WTC11 (cell line): ENCODE measurements around the gene KCNK5.

ENCODE experiments used
- ETV6 ChIP-seq: sonication (generic); formaldehyde crosslinking; IDR thresholded peaks from 2 replicates; pipeline ENCODE4 v1.8.1; 2022; ENCODE audit warnings: mild to moderate bottlenecking, missing genetic modification reagents
- FOXK1 ChIP-seq: sonication (generic); formaldehyde crosslinking; IDR thresholded peaks from 2 replicates; pipeline ENCODE4 v1.8.0; 2022; ENCODE audit warnings: mild to moderate bottlenecking, moderate library complexity, missing genetic modification reagents
- NFYB ChIP-seq: sonication (generic); formaldehyde crosslinking; conservative IDR thresholded peaks from 2 replicates; pipeline ENCODE4 v1.8.0; 2022; ENCODE audit warnings: low read depth, missing genetic modification reagents
- SMAD3 ChIP-seq: sonication (generic); formaldehyde crosslinking; IDR thresholded peaks from 2 replicates; pipeline ENCODE4 v1.8.0; 2022; ENCODE audit warnings: missing genetic modification reagents, mild to moderate bottlenecking, borderline replicate concordance
- SP1 ChIP-seq: sonication (generic); formaldehyde crosslinking; conservative IDR thresholded peaks from 2 replicates; pipeline ENCODE4 v1.8.1; 2022; ENCODE audit warnings: missing genetic modification reagents
- TCF7 ChIP-seq: sonication (generic); formaldehyde crosslinking; IDR thresholded peaks from 2 replicates; pipeline ENCODE4 v1.8.0; 2022; ENCODE audit warnings: mild to moderate bottlenecking, low read depth, missing genetic modification reagents, moderate library complexity
- ZNF671 ChIP-seq: fragments of 250-450 bp; sonication (Bioruptor Pico); IDR thresholded peaks from 2 replicates; pipeline ENCODE4 v1.8.0; 2021; ENCODE audit warnings: mild to moderate bottlenecking
- TF ChIP-seq, protein P1 (sequence below): fragments of 200-600 bp; IDR thresholded peaks from 2 replicates; pipeline ENCODE4 v1.8.0; 2022; ENCODE audit warnings: antibody characterized with exemption
- TF ChIP-seq, protein P2 (sequence below): sonication (generic); formaldehyde crosslinking; IDR thresholded peaks from 2 replicates; pipeline ENCODE4 v1.8.1; 2022; ENCODE audit warnings: mild to moderate bottlenecking, moderate library complexity, missing genetic modification reagents
- TF ChIP-seq, protein P3 (sequence below): sonication (generic); formaldehyde crosslinking; IDR thresholded peaks from 2 replicates; pipeline ENCODE4 v1.8.0; 2023; ENCODE audit warnings: missing genetic modification reagents
- TF ChIP-seq, protein P4 (sequence below): sonication (generic); formaldehyde crosslinking; IDR thresholded peaks from 2 replicates; pipeline ENCODE4 v1.8.0; 2022; ENCODE audit warnings: mild to moderate bottlenecking, missing genetic modification reagents
- TF ChIP-seq, protein P5 (sequence below): sonication (generic); formaldehyde crosslinking; IDR thresholded peaks from 2 replicates; pipeline ENCODE4 v1.8.1; 2022; ENCODE audit warnings: low read depth, missing genetic modification reagents, borderline replicate concordance
- TF ChIP-seq, protein P6 (sequence below): sonication (generic); formaldehyde crosslinking; IDR thresholded peaks from 2 replicates; pipeline ENCODE4 v1.8.1; 2022; ENCODE audit warnings: low read depth, mild to moderate bottlenecking, moderate library complexity, missing genetic modification reagents, borderline replicate concordance
- TF ChIP-seq, protein P7 (sequence below): sonication (generic); formaldehyde crosslinking; IDR thresholded peaks from 2 replicates; pipeline ENCODE4 v1.8.0; 2022; ENCODE audit warnings: mild to moderate bottlenecking, missing genetic modification reagents

DNA sequence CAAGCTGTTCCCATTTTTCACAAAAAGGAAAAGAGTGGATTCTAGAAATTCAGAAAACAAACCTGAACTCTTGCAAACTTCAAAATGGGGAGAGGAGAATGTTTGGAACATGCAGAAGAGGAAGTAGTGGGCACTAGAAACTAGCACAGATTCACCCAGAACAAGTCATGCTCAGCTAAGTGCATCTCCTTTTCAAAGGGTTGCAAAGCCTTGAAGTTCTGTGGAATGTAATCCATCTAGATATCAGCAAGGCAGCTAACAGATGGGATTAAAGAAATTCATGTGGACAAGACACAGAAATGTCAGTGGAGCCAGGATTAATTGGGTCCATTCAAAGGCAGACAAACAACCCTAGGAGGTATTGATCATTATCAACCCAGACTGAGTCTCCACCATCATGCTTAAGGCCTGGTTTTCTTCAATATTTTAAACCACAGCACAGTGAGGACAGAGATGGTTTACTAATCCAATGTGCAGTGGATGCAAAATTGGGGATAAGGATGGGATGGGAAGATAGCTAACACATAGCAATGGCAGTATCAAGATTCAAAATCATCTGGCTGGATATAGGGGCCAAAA is 31.3 kb downstream of the KCNK5 start:
- TF ChIP-seq SMAD3 (CRISPR knock-in tag), result no peak
- TF ChIP-seq, protein P1, sequence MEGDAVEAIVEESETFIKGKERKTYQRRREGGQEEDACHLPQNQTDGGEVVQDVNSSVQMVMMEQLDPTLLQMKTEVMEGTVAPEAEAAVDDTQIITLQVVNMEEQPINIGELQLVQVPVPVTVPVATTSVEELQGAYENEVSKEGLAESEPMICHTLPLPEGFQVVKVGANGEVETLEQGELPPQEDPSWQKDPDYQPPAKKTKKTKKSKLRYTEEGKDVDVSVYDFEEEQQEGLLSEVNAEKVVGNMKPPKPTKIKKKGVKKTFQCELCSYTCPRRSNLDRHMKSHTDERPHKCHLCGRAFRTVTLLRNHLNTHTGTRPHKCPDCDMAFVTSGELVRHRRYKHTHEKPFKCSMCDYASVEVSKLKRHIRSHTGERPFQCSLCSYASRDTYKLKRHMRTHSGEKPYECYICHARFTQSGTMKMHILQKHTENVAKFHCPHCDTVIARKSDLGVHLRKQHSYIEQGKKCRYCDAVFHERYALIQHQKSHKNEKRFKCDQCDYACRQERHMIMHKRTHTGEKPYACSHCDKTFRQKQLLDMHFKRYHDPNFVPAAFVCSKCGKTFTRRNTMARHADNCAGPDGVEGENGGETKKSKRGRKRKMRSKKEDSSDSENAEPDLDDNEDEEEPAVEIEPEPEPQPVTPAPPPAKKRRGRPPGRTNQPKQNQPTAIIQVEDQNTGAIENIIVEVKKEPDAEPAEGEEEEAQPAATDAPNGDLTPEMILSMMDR, result no peak
- TF ChIP-seq, protein P2, sequence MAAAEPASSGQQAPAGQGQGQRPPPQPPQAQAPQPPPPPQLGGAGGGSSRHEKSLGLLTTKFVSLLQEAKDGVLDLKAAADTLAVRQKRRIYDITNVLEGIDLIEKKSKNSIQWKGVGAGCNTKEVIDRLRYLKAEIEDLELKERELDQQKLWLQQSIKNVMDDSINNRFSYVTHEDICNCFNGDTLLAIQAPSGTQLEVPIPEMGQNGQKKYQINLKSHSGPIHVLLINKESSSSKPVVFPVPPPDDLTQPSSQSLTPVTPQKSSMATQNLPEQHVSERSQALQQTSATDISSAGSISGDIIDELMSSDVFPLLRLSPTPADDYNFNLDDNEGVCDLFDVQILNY (CRISPR knock-in tag), result no peak
- TF ChIP-seq, protein P3, sequence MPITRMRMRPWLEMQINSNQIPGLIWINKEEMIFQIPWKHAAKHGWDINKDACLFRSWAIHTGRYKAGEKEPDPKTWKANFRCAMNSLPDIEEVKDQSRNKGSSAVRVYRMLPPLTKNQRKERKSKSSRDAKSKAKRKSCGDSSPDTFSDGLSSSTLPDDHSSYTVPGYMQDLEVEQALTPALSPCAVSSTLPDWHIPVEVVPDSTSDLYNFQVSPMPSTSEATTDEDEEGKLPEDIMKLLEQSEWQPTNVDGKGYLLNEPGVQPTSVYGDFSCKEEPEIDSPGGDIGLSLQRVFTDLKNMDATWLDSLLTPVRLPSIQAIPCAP (CRISPR knock-in tag), result no peak
- TF ChIP-seq, protein P4, sequence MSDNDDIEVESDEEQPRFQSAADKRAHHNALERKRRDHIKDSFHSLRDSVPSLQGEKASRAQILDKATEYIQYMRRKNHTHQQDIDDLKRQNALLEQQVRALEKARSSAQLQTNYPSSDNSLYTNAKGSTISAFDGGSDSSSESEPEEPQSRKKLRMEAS, result no peak
- no peak for TF ChIP-seq ZNF671 (CRISPR knock-in tag)
- no peak for TF ChIP-seq TCF7 (CRISPR knock-in tag)
- TF ChIP-seq ETV6, result no peak
- no peak for TF ChIP-seq NFYB
- TF ChIP-seq, protein P5, sequence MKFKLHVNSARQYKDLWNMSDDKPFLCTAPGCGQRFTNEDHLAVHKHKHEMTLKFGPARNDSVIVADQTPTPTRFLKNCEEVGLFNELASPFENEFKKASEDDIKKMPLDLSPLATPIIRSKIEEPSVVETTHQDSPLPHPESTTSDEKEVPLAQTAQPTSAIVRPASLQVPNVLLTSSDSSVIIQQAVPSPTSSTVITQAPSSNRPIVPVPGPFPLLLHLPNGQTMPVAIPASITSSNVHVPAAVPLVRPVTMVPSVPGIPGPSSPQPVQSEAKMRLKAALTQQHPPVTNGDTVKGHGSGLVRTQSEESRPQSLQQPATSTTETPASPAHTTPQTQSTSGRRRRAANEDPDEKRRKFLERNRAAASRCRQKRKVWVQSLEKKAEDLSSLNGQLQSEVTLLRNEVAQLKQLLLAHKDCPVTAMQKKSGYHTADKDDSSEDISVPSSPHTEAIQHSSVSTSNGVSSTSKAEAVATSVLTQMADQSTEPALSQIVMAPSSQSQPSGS, result no peak
- TF ChIP-seq FOXK1, result no peak
- TF ChIP-seq, protein P6, sequence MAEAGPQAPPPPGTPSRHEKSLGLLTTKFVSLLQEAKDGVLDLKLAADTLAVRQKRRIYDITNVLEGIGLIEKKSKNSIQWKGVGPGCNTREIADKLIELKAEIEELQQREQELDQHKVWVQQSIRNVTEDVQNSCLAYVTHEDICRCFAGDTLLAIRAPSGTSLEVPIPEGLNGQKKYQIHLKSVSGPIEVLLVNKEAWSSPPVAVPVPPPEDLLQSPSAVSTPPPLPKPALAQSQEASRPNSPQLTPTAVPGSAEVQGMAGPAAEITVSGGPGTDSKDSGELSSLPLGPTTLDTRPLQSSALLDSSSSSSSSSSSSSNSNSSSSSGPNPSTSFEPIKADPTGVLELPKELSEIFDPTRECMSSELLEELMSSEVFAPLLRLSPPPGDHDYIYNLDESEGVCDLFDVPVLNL, result no peak
- TF ChIP-seq, protein P7, sequence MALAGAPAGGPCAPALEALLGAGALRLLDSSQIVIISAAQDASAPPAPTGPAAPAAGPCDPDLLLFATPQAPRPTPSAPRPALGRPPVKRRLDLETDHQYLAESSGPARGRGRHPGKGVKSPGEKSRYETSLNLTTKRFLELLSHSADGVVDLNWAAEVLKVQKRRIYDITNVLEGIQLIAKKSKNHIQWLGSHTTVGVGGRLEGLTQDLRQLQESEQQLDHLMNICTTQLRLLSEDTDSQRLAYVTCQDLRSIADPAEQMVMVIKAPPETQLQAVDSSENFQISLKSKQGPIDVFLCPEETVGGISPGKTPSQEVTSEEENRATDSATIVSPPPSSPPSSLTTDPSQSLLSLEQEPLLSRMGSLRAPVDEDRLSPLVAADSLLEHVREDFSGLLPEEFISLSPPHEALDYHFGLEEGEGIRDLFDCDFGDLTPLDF (CRISPR knock-in tag), result no peak
- no peak for TF ChIP-seq SP1 (CRISPR knock-in tag)
